Left ventricle myocardium inferior (tissue), 1 donor: Measurements from ENCODE around the gene MAP4K4. TPM values are rescaled to one million over a fixed set of nuclear protein-coding genes. Genes with fewer than 3 reads are reported as not detected.

Experiments
- DNase-seq: peaks from one replicate; pipeline ENCODE4 v3.0.0-alpha.2; 2020
- H3K27ac ChIP-seq: fragments of 200-600 bp; replicated peaks from 2 replicates; pipeline ENCODE4 v1.8.0; 2021
- H3K27me3 ChIP-seq: fragments of 200-600 bp; 2 replicates; pipeline ENCODE4 v1.8.0; 2021; ENCODE audit warnings: low read depth
- H3K36me3 ChIP-seq: fragments of 200-600 bp; 2 replicates; pipeline ENCODE4 v1.8.0; 2021
- H3K4me1 ChIP-seq: fragments of 200-600 bp; 2 replicates; pipeline ENCODE4 v1.8.0; 2021
- H3K4me3 ChIP-seq: fragments of 200-600 bp; 2 replicates; pipeline ENCODE4 v1.8.0; 2021; ENCODE audit warnings: mild to moderate bottlenecking, moderate library complexity
- H3K9me3 ChIP-seq: fragments of 200-600 bp; replicated peaks from 2 replicates; pipeline ENCODE4 v1.8.0; 2021
- CTCF ChIP-seq: fragments of 200-600 bp; IDR thresholded peaks from 2 replicates; pipeline ENCODE4 v1.8.0; 2021; ENCODE audit warnings: antibody characterized with exemption, mild to moderate bottlenecking, borderline replicate concordance
- intact Hi-C: fragments of 100-400 bp; cut with micrococcal nuclease; formaldehyde crosslinking; loops from one replicate; pipeline ENCODE4 v1.11.0; 2022
- total RNA-seq: library from RNA; stranded (reverse); fragmentation: NEBNext Ultra II Directional; extraction: Animal tissue kit (Norgen Biotek cat#: 25700); gene quantifications from one replicate; pipeline ENCODE4 v1.2.1, GENCODE V29; 2021
- donor health status: DM: no; HTN: yes; CAD: no; lungs with severe emphysema.

Gene MAP4K4
- total RNA-seq, 1 donor from 2014 or later: 102 TPM

GRCh38 chr2:101882769-101883307 lies 185.3 kb downstream of the MAP4K4 start:
- no peaks in the 10 kb centered on the region for H3K9me3 ChIP-seq
- H3K27ac ChIP-seq: no peak overlapping the region
- intact Hi-C loops: loop anchor here (10.0 kb wide), 1 partner anchor 102 kb away; no protein-coding TSS in a partner anchor
- H3K27me3 ChIP-seq: no peaks in the 10 kb centered on the region
- no peak for DNase-seq
- no peak for TF ChIP-seq CTCF
- no peak overlapping the region for H3K4me3 ChIP-seq
- H3K36me3 ChIP-seq: peaks cover 58% of the 10 kb centered on the region
- peaks cover 42% of the 10 kb centered on the region for H3K4me1 ChIP-seq

GRCh38 chr2:101883860-101884259 lies 186.4 kb downstream of the MAP4K4 start:
- DNase-seq: no peak
- intact Hi-C loops: loop anchor here (10.0 kb wide), 1 partner anchor 101 kb away; no protein-coding TSS in a partner anchor
- Histone ChIP-seq H3K4me3 (no peak overlapping the region), H3K9me3 (no peaks in the 10 kb centered on the region), H3K4me1 (peaks cover 47% of the 10 kb centered on the region), H3K27ac (no peak overlapping the region), H3K27me3 (no peaks in the 10 kb centered on the region), H3K36me3 (peaks cover 58% of the 10 kb centered on the region)
- TF ChIP-seq CTCF: peak; percentile 66

- TF ChIP-seq CTCF: no peak
- Histone ChIP-seq H3K27me3 (no peaks in the 10 kb centered on the region), H3K27ac (no peak overlapping the region), H3K4me1 (peaks cover 50% of the 10 kb centered on the region), H3K36me3 (peaks cover 58% of the 10 kb centered on the region), H3K4me3 (no peak overlapping the region), H3K9me3 (no peaks in the 10 kb centered on the region)
- intact Hi-C loops: loop anchor here (10.0 kb wide), 1 partner anchor 100 kb away; no protein-coding TSS in a partner anchor
- no peak for DNase-seq
Measured at GRCh38 chr2:101884423-101884822, 186.9 kb downstream of the MAP4K4 start.

GRCh38 chr2:101887328-101887727 lies 189.8 kb downstream of the MAP4K4 start:
- no peak for DNase-seq
- intact Hi-C loops: loop anchor here (10.0 kb wide), 1 partner anchor 97 kb away; no protein-coding TSS in a partner anchor

GRCh38 chr2:101889460-101890098 lies 192.1 kb downstream of the MAP4K4 start:
- H3K9me3 ChIP-seq: no peaks in the 10 kb centered on the region
- no peaks in the 10 kb centered on the region for H3K27me3 ChIP-seq
- peaks cover 86% of the 10 kb centered on the region for H3K36me3 ChIP-seq
- H3K4me1 ChIP-seq: peaks cover 14% of the 10 kb centered on the region
- TF ChIP-seq CTCF: no peak
- no peak overlapping the region for H3K4me3 ChIP-seq
- H3K27ac ChIP-seq: no peak overlapping the region
- intact Hi-C loops: loop anchor here (10.0 kb wide), 2 partner anchors 95 to 555 kb away; no protein-coding TSS in a partner anchor
- no peak for DNase-seq

More at GRCh38 chr2:101887328-101887727, 189.8 kb downstream of the MAP4K4 start:
- no peak for TF ChIP-seq CTCF
- Histone ChIP-seq H3K27ac (no peak overlapping the region), H3K4me1 (peaks cover 31% of the 10 kb centered on the region), H3K27me3 (no peaks in the 10 kb centered on the region), H3K9me3 (no peaks in the 10 kb centered on the region), H3K4me3 (no peak overlapping the region), H3K36me3 (peaks cover 77% of the 10 kb centered on the region)
